NCI-H1092 treated with DMSO at 0.1 percent for 48 hours (cell line): Measurements from ENCODE around the gene EEF2K.
A peak's percentile ranks its signal among the peaks of the same experiment; 100 is the strongest.
"Not testable (repeated sequence)": the region's sequence is repeated elsewhere in the genome, so short reads cannot be mapped to it uniquely, and the experiment has no call there.

Source experiments
- DNase-seq: peaks from one replicate; lab custom pipeline; 2025; lab: John Stamatoyannopoulos, UW

Gene EEF2K

GRCh38 chr16:22190081-22190775 is 15.8 kb upstream of the EEF2K start:
- peak; percentile 100 for DNase-seq

GRCh38 chr16:22190776-22191531 is 15.1 kb upstream of the EEF2K start:
- DNase-seq, result peak; percentile 100

GRCh38 chr16:22191532-22192260 is 14.4 kb upstream of the EEF2K start:
- DNase-seq, result peak; percentile 35

DNA sequence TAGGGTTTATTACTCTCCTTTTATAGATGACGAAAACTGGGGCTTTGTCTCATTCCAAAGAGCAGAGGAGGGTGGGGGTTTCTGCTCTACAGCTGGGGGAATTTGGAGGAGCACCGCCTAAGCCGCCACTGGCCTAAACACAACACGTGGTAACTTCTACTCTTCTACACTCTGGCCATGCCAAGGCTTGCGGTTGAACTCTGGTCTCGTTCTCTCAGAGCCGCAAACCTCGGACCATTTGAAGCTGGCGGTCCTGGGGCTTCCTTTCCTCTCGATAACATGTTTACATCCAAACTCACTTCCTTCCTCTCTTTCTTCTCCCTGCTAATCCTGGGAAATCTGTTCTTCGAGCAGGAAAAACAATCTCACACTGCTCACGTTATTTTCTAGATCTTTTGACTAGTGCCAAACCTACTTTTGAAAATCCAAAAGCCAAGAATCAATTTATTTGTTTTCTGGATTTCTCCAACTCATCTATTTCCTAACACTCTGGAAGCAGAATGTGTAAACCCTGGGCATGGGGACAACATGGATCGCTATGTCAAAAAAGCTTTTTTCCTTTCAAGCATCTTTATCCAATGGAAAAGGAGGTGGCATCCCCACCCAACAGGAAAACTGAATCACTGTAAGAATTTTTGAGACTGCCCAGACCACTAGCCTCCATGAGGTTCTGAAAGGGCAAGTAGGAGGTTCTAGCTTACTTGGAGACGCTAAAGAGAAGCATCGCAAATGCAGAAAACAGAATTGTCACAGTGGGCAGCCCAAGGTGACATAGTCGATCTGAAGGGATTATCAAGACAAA is 13.6 kb upstream of the EEF2K start:
- DNase-seq, result peak; percentile 35

DNA sequence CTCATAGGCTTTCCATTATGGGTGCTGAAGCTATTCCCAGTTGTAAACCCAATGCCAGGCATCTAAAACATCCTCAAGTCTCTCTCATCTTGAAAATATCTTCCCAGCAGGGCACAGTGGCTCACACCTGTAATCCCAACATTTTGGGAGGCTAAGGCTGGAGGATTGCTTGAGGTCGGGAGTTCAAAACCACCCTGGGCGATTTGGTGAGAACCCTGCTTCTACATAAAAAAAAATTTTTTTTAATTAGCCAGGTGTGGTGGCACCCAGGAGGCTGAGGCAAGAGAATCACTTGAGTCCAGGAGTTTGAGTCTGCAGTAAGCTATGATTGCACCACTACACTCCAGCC is 13.0 kb upstream of the EEF2K start:
- DNase-seq, result no peak

GRCh38 chr16:22194707-22195444 is 11.2 kb upstream of the EEF2K start:
- DNase-seq, result no peak

DNA sequence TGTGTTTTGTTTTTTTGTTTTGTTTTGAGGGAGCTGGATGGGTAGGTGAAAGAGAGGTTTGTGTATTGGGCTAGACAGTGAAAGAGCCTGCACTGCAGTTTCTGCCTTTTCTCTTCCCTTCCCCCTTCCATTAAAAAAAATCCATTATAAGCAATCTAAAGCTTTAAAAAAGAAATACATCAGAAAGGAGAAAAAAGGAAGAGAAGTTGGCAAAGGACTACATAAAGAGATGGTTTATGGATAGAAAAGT is 10.7 kb upstream of the EEF2K start:
- DNase-seq, result no peak

- DNase-seq, result peak; percentile 94
Observed at GRCh38 chr16:22195695-22196558, 10.2 kb upstream of the EEF2K start.

DNA sequence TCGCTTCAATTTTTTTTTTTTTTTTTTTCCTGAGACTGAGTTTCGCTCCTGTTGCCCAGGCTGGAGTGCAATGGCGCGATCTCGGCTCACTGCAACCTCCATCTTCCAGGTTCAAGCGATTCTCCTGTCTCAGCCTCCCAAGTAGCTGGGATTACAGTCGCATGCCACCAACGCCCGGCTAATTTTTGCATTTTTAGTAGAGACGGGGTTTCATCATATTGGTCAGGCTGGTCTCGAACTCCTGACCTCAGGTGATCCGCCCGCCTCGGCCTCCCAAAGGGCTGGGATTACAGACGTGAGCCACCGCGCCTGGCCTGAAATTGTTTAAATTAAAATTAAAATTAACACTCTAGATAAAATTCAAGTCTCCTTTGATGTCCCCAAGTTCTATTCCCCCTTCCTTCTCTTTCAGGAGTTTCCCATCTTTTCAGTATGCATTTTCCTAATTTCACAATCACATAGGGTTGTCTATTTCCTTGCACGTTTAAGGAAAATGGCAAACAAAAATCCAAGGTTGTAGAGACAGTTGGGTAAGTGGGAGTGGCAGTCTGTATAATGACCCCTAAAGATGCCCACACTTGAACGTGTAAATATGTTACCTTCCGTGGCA is 9.4 kb upstream of the EEF2K start:
- DNase-seq, result not testable (repeated sequence)

GRCh38 chr16:22198547-22199293 is 7.4 kb upstream of the EEF2K start:
- DNase-seq, result no peak

DNA sequence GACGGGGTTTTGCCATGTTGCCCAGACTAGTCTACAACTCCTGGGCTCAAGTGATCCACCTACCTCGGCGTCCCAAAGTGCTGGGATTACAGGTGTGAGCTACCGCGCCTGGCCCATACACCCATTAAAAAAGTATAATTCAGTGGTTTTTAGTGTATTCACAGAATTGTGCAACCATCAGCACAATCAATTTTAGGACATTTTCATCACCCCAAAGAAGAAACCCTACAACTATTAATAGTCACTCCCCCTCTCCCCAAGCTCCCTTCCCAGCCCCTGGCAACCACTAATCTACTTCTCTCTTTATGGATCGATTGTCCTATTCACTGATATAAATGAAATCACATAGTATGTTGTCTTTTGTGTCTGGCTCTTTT is 3.8 kb upstream of the EEF2K start:
- no peak for DNase-seq

- no peak for DNase-seq
Observed at GRCh38 chr16:22203091-22203490, 3.0 kb upstream of the EEF2K start.

DNA sequence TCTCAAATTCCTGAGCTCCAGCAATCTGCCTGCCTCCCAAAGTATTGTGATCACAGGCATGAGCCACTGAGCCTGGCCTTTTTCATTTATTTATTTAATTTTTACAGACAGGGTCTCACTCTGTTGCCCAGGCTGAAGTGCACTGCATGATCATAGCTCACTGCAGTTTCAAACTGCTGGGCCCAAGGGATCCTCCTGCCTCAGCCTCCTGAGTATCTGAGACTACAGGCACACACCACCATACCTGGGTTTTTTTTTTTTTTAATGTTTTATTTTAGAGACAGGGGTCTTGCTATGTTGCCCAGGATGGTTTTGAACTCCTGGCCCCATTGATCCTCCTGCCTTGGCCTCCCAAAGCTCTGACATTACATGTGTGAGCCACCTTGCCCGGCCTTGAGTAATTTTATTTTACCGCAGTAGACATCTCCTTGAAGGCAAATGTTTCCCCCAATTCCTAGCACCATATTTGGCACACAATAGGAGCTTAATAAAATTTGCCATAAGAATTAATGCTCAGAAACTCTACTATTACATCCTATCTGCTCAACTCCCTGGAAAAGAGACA is 1.9 kb upstream of the EEF2K start:
- DNase-seq, result no peak

- DNase-seq, result no peak
Observed at GRCh38 chr16:22205577-22206012, 483 bp upstream of the EEF2K start.

DNA sequence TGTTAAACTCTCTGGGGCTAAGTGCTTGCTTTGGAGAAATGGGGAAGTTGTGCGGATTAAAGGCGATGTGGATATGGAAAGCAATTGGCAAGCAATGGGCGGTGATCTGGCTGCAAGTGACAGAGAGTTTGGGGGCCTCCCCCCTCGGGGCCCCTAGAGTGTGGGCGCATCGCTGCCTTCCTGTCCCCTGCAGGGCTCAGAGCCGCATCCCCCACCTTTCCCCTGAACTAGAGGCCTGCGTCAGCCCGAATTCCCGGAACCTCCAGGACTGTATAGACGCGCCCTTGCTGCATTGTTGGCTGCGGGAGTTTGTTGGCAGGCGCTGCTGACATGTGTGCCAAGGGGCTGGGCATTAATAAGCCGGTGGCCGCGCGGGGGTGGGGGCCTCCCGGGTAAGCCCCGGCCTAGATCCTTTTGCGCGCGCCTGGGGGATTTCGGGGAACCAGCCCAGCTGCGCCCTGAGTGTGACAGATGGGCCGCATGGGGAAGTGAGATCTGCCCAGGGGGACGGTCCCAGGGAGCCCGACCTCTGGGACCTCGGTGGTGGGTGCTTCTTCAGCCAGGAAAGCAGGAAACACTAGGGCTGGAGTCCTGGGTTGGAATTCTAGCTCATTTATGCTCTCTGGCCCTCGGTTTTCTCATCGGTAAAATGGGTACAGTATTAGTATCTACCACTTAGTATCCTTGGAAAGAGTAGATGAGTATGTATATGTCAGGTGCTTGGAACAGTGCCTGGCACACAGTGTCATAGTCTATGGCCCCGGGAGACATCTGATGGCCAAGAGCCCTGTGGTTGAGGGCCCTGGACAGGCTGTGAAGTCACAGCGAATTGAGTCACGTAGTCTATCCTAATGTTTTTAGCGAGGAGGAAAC is 1.0 kb downstream of the EEF2K start:
- DNase-seq, result peak; percentile 76

DNA sequence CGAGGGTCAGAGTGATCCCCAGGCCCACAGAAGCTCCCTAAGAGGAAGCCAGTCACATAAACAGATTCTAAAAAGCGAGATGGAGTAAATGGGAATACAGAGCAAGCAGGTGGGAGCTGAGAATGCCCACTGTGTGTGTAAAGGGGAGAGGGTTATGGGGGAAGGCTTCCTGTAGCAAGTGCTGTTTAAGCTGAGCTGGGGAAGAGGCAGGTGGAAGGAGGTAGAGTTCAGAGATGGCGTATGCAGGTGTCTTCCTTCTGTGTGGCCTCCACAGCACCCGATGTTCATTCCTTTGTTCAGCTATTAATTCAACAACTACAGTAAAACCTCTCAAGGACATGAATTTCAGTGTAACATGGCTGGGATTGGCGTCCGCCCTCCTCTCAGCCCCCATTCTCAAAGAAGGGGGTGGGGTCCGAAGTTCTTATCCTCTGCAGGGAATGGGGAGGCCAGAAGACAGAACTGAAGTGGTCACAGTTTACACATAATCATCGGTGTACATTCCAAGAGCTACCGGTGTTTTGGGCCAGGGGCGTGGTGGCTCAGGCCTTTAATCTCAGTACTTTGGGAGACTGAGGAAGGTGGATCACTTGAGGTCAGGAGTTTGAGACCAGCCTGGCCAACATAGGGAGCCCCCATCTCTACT is 1.8 kb downstream of the EEF2K start:
- no peak for DNase-seq

GRCh38 chr16:22210285-22210684 is 4.2 kb downstream of the EEF2K start:
- DNase-seq, result no peak

GRCh38 chr16:22210854-22211253 is 4.8 kb downstream of the EEF2K start:
- DNase-seq, result no peak
